WTC11 (cell line): ENCODE results near the gene UBE2H.
A peak's percentile ranks its signal among the peaks of the same experiment; 100 is the strongest.

Experiments
- ZSCAN18 ChIP-seq: fragments of 250-450 bp; sonication (Bioruptor Pico); IDR thresholded peaks from 2 replicates; pipeline ENCODE4 v2.1.2; 2022; ENCODE audit warnings: mild to moderate bottlenecking, moderate library complexity
- TF ChIP-seq, protein P1 (sequence below): fragments of 200-600 bp; IDR thresholded peaks from 2 replicates; pipeline ENCODE4 v1.8.0; 2022; ENCODE audit warnings: antibody characterized with exemption

GRCh38 chr7:129829737-129830631 is 122.8 kb downstream of the UBE2H start:
- TF ChIP-seq, protein P1, sequence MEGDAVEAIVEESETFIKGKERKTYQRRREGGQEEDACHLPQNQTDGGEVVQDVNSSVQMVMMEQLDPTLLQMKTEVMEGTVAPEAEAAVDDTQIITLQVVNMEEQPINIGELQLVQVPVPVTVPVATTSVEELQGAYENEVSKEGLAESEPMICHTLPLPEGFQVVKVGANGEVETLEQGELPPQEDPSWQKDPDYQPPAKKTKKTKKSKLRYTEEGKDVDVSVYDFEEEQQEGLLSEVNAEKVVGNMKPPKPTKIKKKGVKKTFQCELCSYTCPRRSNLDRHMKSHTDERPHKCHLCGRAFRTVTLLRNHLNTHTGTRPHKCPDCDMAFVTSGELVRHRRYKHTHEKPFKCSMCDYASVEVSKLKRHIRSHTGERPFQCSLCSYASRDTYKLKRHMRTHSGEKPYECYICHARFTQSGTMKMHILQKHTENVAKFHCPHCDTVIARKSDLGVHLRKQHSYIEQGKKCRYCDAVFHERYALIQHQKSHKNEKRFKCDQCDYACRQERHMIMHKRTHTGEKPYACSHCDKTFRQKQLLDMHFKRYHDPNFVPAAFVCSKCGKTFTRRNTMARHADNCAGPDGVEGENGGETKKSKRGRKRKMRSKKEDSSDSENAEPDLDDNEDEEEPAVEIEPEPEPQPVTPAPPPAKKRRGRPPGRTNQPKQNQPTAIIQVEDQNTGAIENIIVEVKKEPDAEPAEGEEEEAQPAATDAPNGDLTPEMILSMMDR, result peak; percentile 36
- no peak for TF ChIP-seq ZSCAN18 (CRISPR knock-in tag)
